Activated CD8-positive, alpha-beta T cell treated with anti-CD3 and anti-CD28 coated beads for 36 hours (primary cell): ENCODE measurements around the gene SIGLEC8. TPM values are rescaled to one million over a fixed set of nuclear protein-coding genes. Genes with fewer than 3 reads are reported as not detected.

ENCODE experiments used
- ATAC-seq: fragments of 200-7000 bp; cut with Tn5 transposase; one replicate; pipeline ENCODE4 v1.10.0; 2021; ENCODE audit warnings: mild to moderate bottlenecking, moderate library complexity
- CTCF ChIA-PET: fragments of 350-600 bp; sonication (Branson Sonifier 250); formaldehyde crosslinking; loops from one replicate; lab custom pipeline; 2021; ENCODE audit warnings: antibody characterized with exemption; lab: Charles Lee
- POLR2A ChIA-PET: fragments of 350-600 bp; sonication (Branson Sonifier 250); formaldehyde crosslinking; loops from one replicate; lab custom pipeline; 2021; ENCODE audit warnings: antibody characterized with exemption; lab: Charles Lee
- DNase-seq: peaks from one replicate; pipeline ENCODE4 v3.0.0-alpha.2; 2020
- H3K27ac Mint-ChIP-seq: one replicate; pipeline ENCODE4 v1.8.0; 2021; ENCODE audit warnings: mild to moderate bottlenecking, mixed read lengths
- H3K27me3 Mint-ChIP-seq: one replicate; pipeline ENCODE4 v1.8.0; 2021; ENCODE audit warnings: mixed read lengths
- H3K36me3 Mint-ChIP-seq: one replicate; pipeline ENCODE4 v1.8.0; 2021; ENCODE audit warnings: low read depth, mixed read lengths
- H3K4me1 Mint-ChIP-seq: one replicate; pipeline ENCODE4 v1.8.0; 2021; ENCODE audit warnings: low read depth, mixed read lengths
- H3K4me3 Mint-ChIP-seq: one replicate; pipeline ENCODE4 v1.8.0; 2021; ENCODE audit warnings: mild to moderate bottlenecking, moderate library complexity, mixed read lengths
- H3K9me3 Mint-ChIP-seq: one replicate; pipeline ENCODE4 v1.8.0; 2021; ENCODE audit warnings: mixed read lengths
- CTCF ChIP-seq: fragments of 200-600 bp; IDR thresholded peaks from one replicate; pipeline ENCODE4 v1.8.0; 2022; ENCODE audit warnings: antibody characterized with exemption, mild to moderate bottlenecking
- intact Hi-C: fragments of 100-400 bp; cut with micrococcal nuclease; formaldehyde crosslinking; loops from one replicate; pipeline ENCODE4 v1.10.0; 2022
- total RNA-seq, 2 experiments: library from RNA; stranded (reverse); gene quantifications; one replicate each; pipeline ENCODE4 v1.2.3, GENCODE V29; 2021

The SIGLEC8 gene
- total RNA-seq, 2 experiments from 2014 or later, result not detected

GRCh38 chr19:51441410-51442390 is 16.6 kb downstream of the SIGLEC8 start:
- CTCF ChIA-PET, result interaction anchor here (0.7 to 7.7 kb wide), 13 partner anchors 11 to 336 kb away, joined by 3 to 71 read pairs (median 5); partner anchors contain the start of gene SIGLEC10
- peaks cover 4% of the 10 kb centered on the region for H3K36me3 Mint-ChIP-seq
- TF ChIP-seq CTCF, result no peak
- POLR2A ChIA-PET, result interaction anchor here (0.6 to 3.4 kb wide), 16 partner anchors 7 to 637 kb away, joined by 3 to 14 read pairs (median 4); partner anchors contain the start of genes NKG7, SIGLEC10 and VSIG10L
- H3K4me3 Mint-ChIP-seq, result peak overlapping the region; percentile 74
- peaks cover 3% of the 10 kb centered on the region for H3K27me3 Mint-ChIP-seq
- H3K27ac Mint-ChIP-seq, result peak overlapping the region; percentile 94
- peaks cover 9% of the 10 kb centered on the region for H3K9me3 Mint-ChIP-seq
- intact Hi-C loops, result loop anchor here (2.0 kb wide), 1 partner anchor 69 kb away; the partner anchor contains the start of gene NKG7
- H3K4me1 Mint-ChIP-seq, result peaks cover 61% of the 10 kb centered on the region
- ATAC-seq (peak; percentile 90), DNase-seq (peak; percentile 99)

GRCh38 chr19:51440846-51441409 is 17.3 kb downstream of the SIGLEC8 start:
- Mint-ChIP-seq H3K27me3 (peaks cover 3% of the 10 kb centered on the region), H3K27ac (peak overlapping the region; percentile 94), H3K9me3 (peaks cover 6% of the 10 kb centered on the region), H3K4me1 (peaks cover 60% of the 10 kb centered on the region), H3K36me3 (peaks cover 4% of the 10 kb centered on the region), H3K4me3 (peak overlapping the region; percentile 74)
- TF ChIP-seq CTCF, result no peak
- ATAC-seq, result peak; percentile 28
- ChIA-PET POLR2A (interaction anchor here (0.6 to 3.4 kb wide), 16 partner anchors 8 to 1518 kb away, joined by 3 to 14 read pairs (median 4); partner anchors contain the start of genes NKG7 and VSIG10L), CTCF (interaction anchor here (0.7 to 7.7 kb wide), 14 partner anchors 12 to 337 kb away, joined by 3 to 71 read pairs (median 5); partner anchors contain the start of gene SIGLEC10)
- intact Hi-C loops, result loop anchor here (2.0 kb wide), 1 partner anchor 68 kb away; the partner anchor contains the start of gene NKG7
- peak; percentile 73 for DNase-seq

GRCh38 chr19:51440052-51440451 is 18.2 kb downstream of the SIGLEC8 start:
- ATAC-seq, result no peak
- H3K4me1 Mint-ChIP-seq, result peaks cover 55% of the 10 kb centered on the region
- no peak for DNase-seq
- peak overlapping the region; percentile 94 for H3K27ac Mint-ChIP-seq
- CTCF ChIA-PET, result interaction anchor here (0.6 to 7.7 kb wide), 20 partner anchors 8 to 338 kb away, joined by 3 to 71 read pairs (median 4); partner anchors contain the start of gene C19orf84
- H3K4me3 Mint-ChIP-seq, result no peak overlapping the region
- peaks cover 6% of the 10 kb centered on the region for H3K9me3 Mint-ChIP-seq
- POLR2A ChIA-PET, result interaction anchor here (1.0 to 3.4 kb wide), 6 partner anchors 11 to 102 kb away, joined by 3 to 14 read pairs (median 6); partner anchors contain the start of gene VSIG10L
- H3K27me3 Mint-ChIP-seq, result no peaks in the 10 kb centered on the region
- H3K36me3 Mint-ChIP-seq, result peaks cover 4% of the 10 kb centered on the region
- no peak for TF ChIP-seq CTCF
- intact Hi-C loops, result loop anchor here (2.0 kb wide), 1 partner anchor 67 kb away; the partner anchor contains the start of gene NKG7

GRCh38 chr19:51439021-51439465 is 19.2 kb downstream of the SIGLEC8 start:
- ATAC-seq, result no peak
- no peak overlapping the region for H3K27ac Mint-ChIP-seq
- H3K27me3 Mint-ChIP-seq, result no peaks in the 10 kb centered on the region

More at GRCh38 chr19:51439021-51439465, 19.2 kb downstream of the SIGLEC8 start:
- Mint-ChIP-seq H3K36me3 (peaks cover 4% of the 10 kb centered on the region), H3K9me3 (peaks cover 5% of the 10 kb centered on the region), H3K4me1 (peaks cover 55% of the 10 kb centered on the region), H3K4me3 (no peak overlapping the region)
- ChIA-PET POLR2A (interaction anchor here (0.8 kb wide), 1 partner anchor 20 kb away, joined by 3 read pairs; no protein-coding TSS in a partner anchor), CTCF (interaction anchor here (0.7 to 7.7 kb wide), 17 partner anchors 9 to 339 kb away, joined by 3 to 71 read pairs (median 4); partner anchors contain the start of gene C19orf84)
- intact Hi-C loops, result no loop called here
- peak; percentile 59 for TF ChIP-seq CTCF
- DNase-seq, result peak; percentile 54
